ENCODE results near the gene MYL5. TPM values are rescaled to one million over a fixed set of nuclear protein-coding genes. Genes with fewer than 3 reads are reported as not detected.

MYL5 gene
- total and polyA plus RNA-seq, 2 of the 13 experiments (the other 11 are each of a cell fraction or from before 2014, with no cell fraction given): 6.5 to 16.0 TPM

- TF ChIP-seq ZNF879 (CRISPR knock-in tag; IDR thresholded peaks at IDR 0.05) (no peak), HNRNPLL (IDR thresholded peaks at IDR 0.05; ENCODE audit: low read depth, low read length, poor library complexity, severe bottlenecking) (no peak)
- TF ChIP-seq, protein P1, sequence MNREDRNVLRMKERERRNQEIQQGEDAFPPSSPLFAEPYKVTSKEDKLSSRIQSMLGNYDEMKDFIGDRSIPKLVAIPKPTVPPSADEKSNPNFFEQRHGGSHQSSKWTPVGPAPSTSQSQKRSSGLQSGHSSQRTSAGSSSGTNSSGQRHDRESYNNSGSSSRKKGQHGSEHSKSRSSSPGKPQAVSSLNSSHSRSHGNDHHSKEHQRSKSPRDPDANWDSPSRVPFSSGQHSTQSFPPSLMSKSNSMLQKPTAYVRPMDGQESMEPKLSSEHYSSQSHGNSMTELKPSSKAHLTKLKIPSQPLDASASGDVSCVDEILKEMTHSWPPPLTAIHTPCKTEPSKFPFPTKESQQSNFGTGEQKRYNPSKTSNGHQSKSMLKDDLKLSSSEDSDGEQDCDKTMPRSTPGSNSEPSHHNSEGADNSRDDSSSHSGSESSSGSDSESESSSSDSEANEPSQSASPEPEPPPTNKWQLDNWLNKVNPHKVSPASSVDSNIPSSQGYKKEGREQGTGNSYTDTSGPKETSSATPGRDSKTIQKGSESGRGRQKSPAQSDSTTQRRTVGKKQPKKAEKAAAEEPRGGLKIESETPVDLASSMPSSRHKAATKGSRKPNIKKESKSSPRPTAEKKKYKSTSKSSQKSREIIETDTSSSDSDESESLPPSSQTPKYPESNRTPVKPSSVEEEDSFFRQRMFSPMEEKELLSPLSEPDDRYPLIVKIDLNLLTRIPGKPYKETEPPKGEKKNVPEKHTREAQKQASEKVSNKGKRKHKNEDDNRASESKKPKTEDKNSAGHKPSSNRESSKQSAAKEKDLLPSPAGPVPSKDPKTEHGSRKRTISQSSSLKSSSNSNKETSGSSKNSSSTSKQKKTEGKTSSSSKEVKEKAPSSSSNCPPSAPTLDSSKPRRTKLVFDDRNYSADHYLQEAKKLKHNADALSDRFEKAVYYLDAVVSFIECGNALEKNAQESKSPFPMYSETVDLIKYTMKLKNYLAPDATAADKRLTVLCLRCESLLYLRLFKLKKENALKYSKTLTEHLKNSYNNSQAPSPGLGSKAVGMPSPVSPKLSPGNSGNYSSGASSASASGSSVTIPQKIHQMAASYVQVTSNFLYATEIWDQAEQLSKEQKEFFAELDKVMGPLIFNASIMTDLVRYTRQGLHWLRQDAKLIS (CRISPR knock-in tag; IDR thresholded peaks at IDR 0.05): no peak
- TF ChIP-seq, protein P2, sequence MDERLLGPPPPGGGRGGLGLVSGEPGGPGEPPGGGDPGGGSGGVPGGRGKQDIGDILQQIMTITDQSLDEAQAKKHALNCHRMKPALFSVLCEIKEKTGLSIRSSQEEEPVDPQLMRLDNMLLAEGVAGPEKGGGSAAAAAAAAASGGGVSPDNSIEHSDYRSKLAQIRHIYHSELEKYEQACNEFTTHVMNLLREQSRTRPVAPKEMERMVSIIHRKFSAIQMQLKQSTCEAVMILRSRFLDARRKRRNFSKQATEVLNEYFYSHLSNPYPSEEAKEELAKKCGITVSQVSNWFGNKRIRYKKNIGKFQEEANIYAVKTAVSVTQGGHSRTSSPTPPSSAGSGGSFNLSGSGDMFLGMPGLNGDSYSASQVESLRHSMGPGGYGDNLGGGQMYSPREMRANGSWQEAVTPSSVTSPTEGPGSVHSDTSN (CRISPR knock-in tag; IDR thresholded peaks at IDR 0.05): no peak
Measured at GRCh38 chr4:625631-626161, 48.6 kb upstream of the MYL5 start (continued).

- ChIA-PET POLR2A (no interaction called here), CTCF (ENCODE audit: low intra/inter-chr PET ratio, low total read pairs) (no interaction called here)
- 36% methylated on average over 12 of the region's 20 CpGs for WGBS (ENCODE audit: low lambda C conversion rate)
- H3K36me3 ChIP-seq (replicated peaks in 1 of 2; ENCODE audit: control insufficient read depth in 1 of 2, insufficient read depth in 2 of 2, low read length in 2 of 2): no peaks in the 10 kb centered on the region
- in situ Hi-C loops (cut with HindIII; ENCODE audit: extremely low pct_ligation_motif_present, low pct_unique_long_range_greater_than_20kb) (no loop called here), intact Hi-C loops (cut with micrococcal nuclease; ENCODE audit: unreplicated experiment) (no loop called here)
- H3K27ac ChIP-seq (ENCODE audit: extremely low read length, insufficient read depth, low read length): no peak overlapping the region
- no peaks in the 10 kb centered on the region for H3K9me3 ChIP-seq (ENCODE audit: low read length)
- no peak for ATAC-seq
- H3K4me1 ChIP-seq (ENCODE audit: insufficient read depth, low read length): peaks cover 8% of the 10 kb centered on the region
- no peak overlapping the region for H3K9ac ChIP-seq (ENCODE audit: insufficient read depth, low read depth, low read length)
- no peaks in the 10 kb centered on the region for H4K20me1 ChIP-seq (ENCODE audit: insufficient read depth, low read length)
- FAIRE-seq: no peak
- no peaks in the 10 kb centered on the region for H3K79me2 ChIP-seq (ENCODE audit: insufficient read depth, low read length)
- no peak overlapping the region for H3K4me3 ChIP-seq (replicated peaks in 1 of 3; ENCODE audit: insufficient read depth in 1 of 3, low read depth in 2 of 3, low read length in 3 of 3)
- DNase-seq (ENCODE audit: low spot score): no peak
- no peak overlapping the region for H2AFZ ChIP-seq (ENCODE audit: low read length)
- H3K4me2 ChIP-seq (ENCODE audit: low read depth, low read length): no peak overlapping the region
- peaks cover 15 to 78% of the 10 kb centered on the region in 2 experiments; a peak in 4 of 5 replicates for H3K27me3 ChIP-seq (ENCODE audit: control insufficient read depth in 1 of 2, insufficient read depth in 2 of 2, low read length in 2 of 2)
- BruUV-seq (replicated peaks): no TSS peak
- TF ChIP-seq TCF12 (IDR thresholded peaks at IDR 0.05): no peak
- no peak for TF ChIP-seq TCF12 (CRISPR knock-in tag; IDR thresholded peaks at IDR 0.05)
- no peak for TF ChIP-seq ZFP62 (CRISPR knock-in tag; IDR thresholded peaks at IDR 0.05)
- no peak for TF ChIP-seq ZNF512 (CRISPR knock-in tag; IDR thresholded peaks at IDR 0.05)
- TF ChIP-seq KLF6 (CRISPR knock-in tag; IDR thresholded peaks at IDR 0.05): no peak
- TF ChIP-seq, protein P3, sequence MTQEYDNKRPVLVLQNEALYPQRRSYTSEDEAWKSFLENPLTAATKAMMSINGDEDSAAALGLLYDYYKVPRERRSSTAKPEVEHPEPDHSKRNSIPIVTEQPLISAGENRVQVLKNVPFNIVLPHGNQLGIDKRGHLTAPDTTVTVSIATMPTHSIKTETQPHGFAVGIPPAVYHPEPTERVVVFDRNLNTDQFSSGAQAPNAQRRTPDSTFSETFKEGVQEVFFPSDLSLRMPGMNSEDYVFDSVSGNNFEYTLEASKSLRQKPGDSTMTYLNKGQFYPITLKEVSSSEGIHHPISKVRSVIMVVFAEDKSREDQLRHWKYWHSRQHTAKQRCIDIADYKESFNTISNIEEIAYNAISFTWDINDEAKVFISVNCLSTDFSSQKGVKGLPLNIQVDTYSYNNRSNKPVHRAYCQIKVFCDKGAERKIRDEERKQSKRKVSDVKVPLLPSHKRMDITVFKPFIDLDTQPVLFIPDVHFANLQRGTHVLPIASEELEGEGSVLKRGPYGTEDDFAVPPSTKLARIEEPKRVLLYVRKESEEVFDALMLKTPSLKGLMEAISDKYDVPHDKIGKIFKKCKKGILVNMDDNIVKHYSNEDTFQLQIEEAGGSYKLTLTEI (CRISPR knock-in tag; conservative IDR thresholded peaks at IDR 0.05): no peak
Measured at GRCh38 chr4:626201-627091, 47.9 kb upstream of the MYL5 start.
